HCT116 (cell line): ENCODE data around the gene ACE. TPM values are rescaled to one million over a fixed set of nuclear protein-coding genes. Genes with fewer than 3 reads are reported as not detected.

Experiments
- ATAC-seq: fragments of 200-7000 bp; cut with Tn5 transposase; 2 replicates; pipeline ENCODE4 v1.9.1; 2020; ENCODE audit warnings: mild to moderate bottlenecking, moderate library complexity
- BruUV-seq: library from RNA; stranded (reverse); fragments of 400-500 nt; replicated peaks from 2 replicates; lab custom pipeline; 2021; lab: Mats Ljungman, UMichigan
- CTCF ChIA-PET: fragments of 300-600 bp; sonication (Branson Sonifier 250); formaldehyde crosslinking; loops from one replicate; lab custom pipeline; 2021; ENCODE audit warnings: antibody characterized with exemption; lab: Charles Lee
- POLR2A ChIA-PET: fragments of 300-600, 350-600 bp; sonication (Branson Sonifier 250); formaldehyde crosslinking; loops from one replicate; lab custom pipeline; 2021; ENCODE audit warnings: antibody characterized with exemption; lab: Charles Lee
- RAD21 ChIA-PET, 2 experiments: fragments of 300-600 bp; sonication (Branson Sonifier 250); formaldehyde crosslinking; loops; one replicate each; lab custom pipeline; 2023; ENCODE audit warnings: low total read pairs in 2 of 2; ENCODE audit not compliant: uncharacterized antibody in 2 of 2, unreplicated experiment in 2 of 2, low non-redundant PET in 1 of 2; lab: Charles Lee
- DNase-seq: peaks from one replicate; pipeline ENCODE4 v3.0.0-alpha.2; 2010; ENCODE audit warnings: low read depth, low spot score
- H2AFZ ChIP-seq: fragments of 200-600 bp; shearing (Covaris generic), sonication (generic); 2 replicates; pipeline ENCODE4 v1.6.1; 2017; ENCODE audit warnings: low read depth, mixed run types, mixed read lengths, antibody characterized with exemption, low read length; ENCODE audit not compliant: poor library complexity, severe bottlenecking
- H3K27ac ChIP-seq: 2 replicates; pipeline ENCODE4 v1.5.1; 2012; ENCODE audit warnings: low read depth, low read length
- H3K27me3 ChIP-seq: fragments of 200-600 bp; sonication (generic); 2 replicates; pipeline ENCODE4 v1.6.1; 2016; ENCODE audit warnings: mixed run types, low read length, mixed read lengths; ENCODE audit not compliant: insufficient read depth
- H3K36me3 ChIP-seq, 2 experiments: fragments of 200-500 bp in 1 of 2; fragments of 200-600 bp in 1 of 2; sonication (Bioruptor generic) in 1 of 2; sonication (generic) in 1 of 2; 2 replicates each; pipeline versions ENCODE4 v1.5.1 to v1.6.1; 2014 to 2016; ENCODE audit warnings: low read length in 2 of 2, inconsistent platforms in 1 of 2, mixed read lengths in 1 of 2, mixed run types in 1 of 2; ENCODE audit not compliant: insufficient read depth in 2 of 2, control insufficient read depth in 1 of 2
- H3K4me1 ChIP-seq, 2 experiments: fragments of 200-600 bp in 1 of 2; sonication (generic) in 1 of 2; 2 replicates each; pipeline versions ENCODE4 v1.5.1 to v1.6.1; 2012 to 2017; ENCODE audit warnings: low read length in 2 of 2, inconsistent platforms in 1 of 2, mild to moderate bottlenecking in 1 of 2, mixed read lengths in 1 of 2, mixed run types in 1 of 2, moderate library complexity in 1 of 2; ENCODE audit not compliant: insufficient read depth in 2 of 2, control insufficient read depth in 1 of 2
- H3K4me2 ChIP-seq: fragments of 200-600 bp; sonication (generic); 2 replicates; pipeline ENCODE4 v1.6.1; 2017; ENCODE audit warnings: mixed run types, low read length, mixed read lengths
- H3K4me3 ChIP-seq, 2 experiments: fragments of 200-600 bp in 1 of 2; sonication (generic) in 1 of 2; replicated peaks in 1 of 2; 2 replicates each; pipeline ENCODE4 v1.5.1; 2011 to 2016; ENCODE audit warnings: low read length in 2 of 2, control low read depth in 1 of 2, low read depth in 1 of 2, mild to moderate bottlenecking in 1 of 2, mixed read lengths in 1 of 2, mixed run types in 1 of 2
- H3K79me2 ChIP-seq: fragments of 200-600 bp; sonication (generic); 2 replicates; pipeline ENCODE4 v1.6.1; 2017; ENCODE audit warnings: mild to moderate bottlenecking, mixed run types, low read length, moderate library complexity, mixed read lengths; ENCODE audit not compliant: insufficient read depth
- H3K9ac ChIP-seq: fragments of 200-600 bp; sonication (generic); 2 replicates; pipeline ENCODE4 v1.6.1; 2016; ENCODE audit warnings: low read length, mixed read lengths
- H3K9me2 ChIP-seq: fragments of 200-600 bp; sonication (generic), shearing (Covaris generic); 2 replicates; pipeline ENCODE4 v1.6.1; 2017; ENCODE audit warnings: mixed run types, mild to moderate bottlenecking, moderate library complexity; ENCODE audit not compliant: insufficient read depth
- H3K9me3 ChIP-seq, 2 experiments: fragments of 200-500 bp in 1 of 2; fragments of 200-600 bp in 1 of 2; sonication (Bioruptor generic) in 1 of 2; sonication (generic) in 1 of 2; 2 replicates each; pipeline ENCODE4 v1.6.1; 2014 to 2017; ENCODE audit warnings: low read length in 2 of 2, mixed read lengths in 2 of 2, inconsistent platforms in 1 of 2, low read depth in 1 of 2, mild to moderate bottlenecking in 1 of 2, mixed run types in 1 of 2, moderate library complexity in 1 of 2; ENCODE audit not compliant: control insufficient read depth in 1 of 2, insufficient read depth in 1 of 2
- H4K20me1 ChIP-seq: fragments of 200-600 bp; sonication (generic), shearing (Covaris generic); 2 replicates; pipeline ENCODE4 v1.6.1; 2017; ENCODE audit warnings: mixed run types, mild to moderate bottlenecking, moderate library complexity; ENCODE audit not compliant: insufficient read depth
- ATF3 ChIP-seq: IDR thresholded peaks from 2 replicates; pipeline ENCODE4 v1.6.1; 2012
- CBX3 ChIP-seq: IDR thresholded peaks from 2 replicates; pipeline ENCODE4 v1.6.1; 2012; ENCODE audit warnings: low read depth
- CEBPB ChIP-seq: IDR thresholded peaks from 2 replicates; pipeline ENCODE4 v1.6.1; 2012; ENCODE audit warnings: low read depth
- CTCF ChIP-seq, 3 experiments: fragments of 200-600 bp in 1 of 3; sonication (generic) in 1 of 3; IDR thresholded peaks in 2 of 3; conservative IDR thresholded peaks in 1 of 3; 2 replicates each; pipeline ENCODE4 v1.5.1; 2012 to 2017; ENCODE audit warnings: low read depth in 2 of 3, low read length in 2 of 3, antibody characterized with exemption in 1 of 3, borderline replicate concordance in 1 of 3, control low read depth in 1 of 3, mild to moderate bottlenecking in 1 of 3, mixed read lengths in 1 of 3, mixed run types in 1 of 3, moderate library complexity in 1 of 3; ENCODE audit not compliant: insufficient read depth in 1 of 3
- EGR1 ChIP-seq: IDR thresholded peaks from 2 replicates; pipeline ENCODE4 v1.6.1; 2012; ENCODE audit warnings: low read depth
- ELF1 ChIP-seq: IDR thresholded peaks from 2 replicates; pipeline ENCODE4 v1.6.1; 2012; ENCODE audit warnings: low read depth, borderline replicate concordance
- FOSL1 ChIP-seq: IDR thresholded peaks from 2 replicates; pipeline ENCODE4 v1.6.1; 2012; ENCODE audit warnings: low read depth
- JUND ChIP-seq: IDR thresholded peaks from 2 replicates; pipeline ENCODE4 v1.6.1; 2012
- MAX ChIP-seq: IDR thresholded peaks from 2 replicates; pipeline ENCODE4 v1.6.1; 2012
- POLR2A ChIP-seq: IDR thresholded peaks from 2 replicates; pipeline ENCODE4 v1.7.0; 2011; ENCODE audit warnings: borderline replicate concordance; ENCODE audit not compliant: insufficient read depth, insufficient read length; ENCODE audit errors: extremely low read depth
- POLR2AphosphoS5 ChIP-seq: IDR thresholded peaks from 2 replicates; pipeline ENCODE4 v1.6.1; 2011; ENCODE audit warnings: mild to moderate bottlenecking, low read depth, low read length, moderate library complexity
- SIN3A ChIP-seq: IDR thresholded peaks from 2 replicates; pipeline ENCODE4 v1.6.1; 2012; ENCODE audit warnings: low read depth
- SP1 ChIP-seq: IDR thresholded peaks from 2 replicates; pipeline ENCODE4 v1.6.1; 2012; ENCODE audit warnings: low read depth
- SRF ChIP-seq: IDR thresholded peaks from 2 replicates; pipeline ENCODE4 v1.6.1; 2012; ENCODE audit warnings: low read depth
- YY1 ChIP-seq: IDR thresholded peaks from 2 replicates; pipeline ENCODE4 v1.6.1; 2011; ENCODE audit warnings: low read length, low read depth, moderate library complexity, mild to moderate bottlenecking; ENCODE audit not compliant: insufficient replicate concordance; ENCODE audit errors: extremely low read depth
- ZFX ChIP-seq: fragments of 450-650 bp; IDR thresholded peaks from 2 replicates; pipeline ENCODE4 v1.6.1; 2017
- ZNF274 ChIP-seq: fragments of 200-500 bp; sonication (Bioruptor generic); IDR thresholded peaks from 2 replicates; pipeline ENCODE4 v1.6.1; 2014; ENCODE audit warnings: mild to moderate bottlenecking, low read depth, low read length, inconsistent platforms
- intact Hi-C: fragments of 100-400 bp; cut with micrococcal nuclease; formaldehyde crosslinking; loops from 2 replicates; pipeline ENCODE4 v1.10.0; 2022
- total RNA-seq: library from RNA; stranded (reverse); gene quantifications from one replicate; pipeline ENCODE4 v1.2.1, GENCODE V29; 2021; ENCODE audit not compliant: unreplicated experiment

ACE gene
- total RNA-seq, 1 experiment from 2014 or later: 7.7 TPM

DNA sequence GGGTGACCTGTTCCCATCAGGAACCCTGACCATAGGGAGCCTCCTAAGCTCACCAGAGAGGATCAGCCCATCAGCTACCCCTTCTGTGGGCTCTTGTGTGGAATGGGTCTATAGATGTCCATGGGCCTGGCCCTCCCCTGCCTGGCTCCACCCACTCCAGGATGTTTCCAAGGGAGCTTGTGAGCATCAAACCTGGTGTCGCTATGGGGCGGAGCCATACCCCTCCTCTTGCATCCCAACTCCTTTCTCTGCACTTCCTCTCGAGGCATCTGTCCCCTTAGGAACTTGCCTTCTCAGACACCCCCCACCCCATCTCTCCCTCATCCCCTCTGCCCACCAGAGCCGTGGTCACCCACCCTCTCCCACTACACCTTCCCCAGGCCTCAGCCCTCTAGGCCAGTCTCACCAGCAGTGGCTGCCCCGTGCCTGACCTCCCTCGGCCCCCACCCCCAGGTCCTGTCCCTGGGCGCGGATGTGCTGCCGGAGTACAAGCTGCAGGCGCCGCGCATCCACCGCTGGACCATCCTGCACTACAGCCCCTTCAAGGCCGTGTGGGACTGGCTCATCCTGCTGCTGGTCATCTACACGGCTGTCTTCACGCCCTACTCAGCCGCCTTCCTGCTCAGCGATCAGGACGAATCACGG, 56.7 kb downstream of the ACE start:
- H4K20me1 ChIP-seq: no peaks in the 10 kb centered on the region
- BruUV-seq: no TSS peak
- no peak overlapping the region for H3K4me2 ChIP-seq
- no peaks in the 10 kb centered on the region for H3K36me3 ChIP-seq
- RAD21 ChIA-PET: no interaction called here
- TF ChIP-seq YY1 (no peak), ELF1 (no peak), SRF (no peak), ZFX (no peak), CBX3 (no peak), SP1 (no peak), ZNF274 (no peak), EGR1 (no peak), POLR2AphosphoS5 (no peak), POLR2A (no peak), ATF3 (no peak), SIN3A (no peak), CTCF (IDR thresholded peaks at IDR 0.05 in 2 of 3, conservative IDR thresholded peaks at IDR 0.05 in 1 of 3; ENCODE audit: borderline replicate concordance in 1 of 3, insufficient read depth in 1 of 3, low read depth in 2 of 3, low read length in 2 of 3) (no peak), FOSL1 (no peak), MAX (no peak), JUND (no peak), CEBPB (no peak)
- CTCF ChIA-PET: no interaction called here
- H3K4me3 ChIP-seq: no peak overlapping the region
- H3K79me2 ChIP-seq: no peaks in the 10 kb centered on the region
- ATAC-seq: peak; percentile 45
- H3K4me1 ChIP-seq: no peaks in the 10 kb centered on the region
- POLR2A ChIA-PET: no interaction called here
- no peak overlapping the region for H3K27ac ChIP-seq
- no peak overlapping the region for H2AFZ ChIP-seq
- no peaks in the 10 kb centered on the region for H3K9me3 ChIP-seq
- no peak overlapping the region for H3K9ac ChIP-seq
- DNase-seq: no peak
- intact Hi-C loops: no loop called here
- no peaks in the 10 kb centered on the region for H3K9me2 ChIP-seq
- H3K27me3 ChIP-seq: no peaks in the 10 kb centered on the region
